GM21360 (cell line): ENCODE data around the gene NDN.

ENCODE experiments used
- ATAC-seq: cut with Tn5 transposase; IDR thresholded peaks from one replicate; pipeline ENCODE4 v1.9.1; 2021; ENCODE audit warnings: mild to moderate bottlenecking, moderate library complexity; ENCODE audit not compliant: unreplicated experiment

The NDN gene

GRCh38 chr15:23644829-23645228, 42.3 kb downstream of the NDN start:
- ATAC-seq = no peak

- ATAC-seq = no peak
Observed at GRCh38 chr15:23642413-23643044, 44.6 kb downstream of the NDN start.
